Measurements from ENCODE around the gene TREML2. TPM values are rescaled to one million over a fixed set of nuclear protein-coding genes. Genes with fewer than 3 reads are reported as not detected.
A peak's percentile ranks its signal among the peaks of the same experiment; 100 is the strongest.

The TREML2 gene
- total RNA-seq, 3 donors from 2014 or later: not detected

- intact Hi-C loops (cut with DNase I, micrococcal nuclease): no loop called here
- TF ChIP-seq CTCF (IDR thresholded peaks at IDR 0.05): no peak
- Histone ChIP-seq H3K4me1 (ENCODE audit: low read depth) (no peaks in the 10 kb centered on the region), H3K36me3 (ENCODE audit: low read depth) (no peaks in the 10 kb centered on the region), H3K4me3 (no peak overlapping the region), H3K9me3 (peaks cover 2% of the 10 kb centered on the region)
- ATAC-seq (no peak), DNase-seq (no peak)
These were observed 12.7 kb downstream of the TREML2 start for GRCh38 chr6:41187924-41188886.

- Histone ChIP-seq H3K4me1 (ENCODE audit: low read depth) (no peaks in the 10 kb centered on the region), H3K4me3 (no peak overlapping the region), H3K9me3 (peaks cover 2% of the 10 kb centered on the region), H3K36me3 (ENCODE audit: low read depth) (no peaks in the 10 kb centered on the region)
- intact Hi-C loops (cut with DNase I, micrococcal nuclease): no loop called here
- peak; percentile 7 for ATAC-seq
- no peak for TF ChIP-seq CTCF (IDR thresholded peaks at IDR 0.05)
- DNase-seq: no peak
These were observed 14.9 kb downstream of the TREML2 start for GRCh38 chr6:41186031-41186562.

GRCh38 chr6:41184761-41185160 is 16.2 kb downstream of the TREML2 start:
- Histone ChIP-seq H3K4me3 (no peak overlapping the region), H3K36me3 (ENCODE audit: low read depth) (no peaks in the 10 kb centered on the region), H3K9me3 (peaks cover 2% of the 10 kb centered on the region), H3K4me1 (ENCODE audit: low read depth) (no peaks in the 10 kb centered on the region)
- no peak for ATAC-seq
- no peak for TF ChIP-seq CTCF (IDR thresholded peaks at IDR 0.05)
- intact Hi-C loops (cut with DNase I, micrococcal nuclease): no loop called here
- DNase-seq: no peak

- Histone ChIP-seq H3K4me1 (ENCODE audit: low read depth) (no peaks in the 10 kb centered on the region), H3K9me3 (no peaks in the 10 kb centered on the region), H3K36me3 (ENCODE audit: low read depth) (no peaks in the 10 kb centered on the region), H3K4me3 (no peak overlapping the region)
- DNase-seq (peak in 1 of 3 donors; percentile 63), ATAC-seq (peak; percentile 82)
- intact Hi-C loops (cut with DNase I, micrococcal nuclease): no loop called here
- peak; percentile 25 for TF ChIP-seq CTCF (IDR thresholded peaks at IDR 0.05)
These were observed 18.6 kb downstream of the TREML2 start for GRCh38 chr6:41182069-41183034.

- H3K36me3 ChIP-seq (ENCODE audit: low read depth): no peaks in the 10 kb centered on the region
- no peaks in the 10 kb centered on the region for H3K4me1 ChIP-seq (ENCODE audit: low read depth)
- DNase-seq (no peak), ATAC-seq (no peak)
- H3K9me3 ChIP-seq: no peaks in the 10 kb centered on the region
- no peak overlapping the region for H3K4me3 ChIP-seq
- no peak for TF ChIP-seq CTCF (IDR thresholded peaks at IDR 0.05)
- intact Hi-C loops (cut with DNase I, micrococcal nuclease): no loop called here
These were observed 19.4 kb downstream of the TREML2 start for GRCh38 chr6:41181566-41181965.
